ENCODE data around the gene RGS6. TPM values are rescaled to one million over a fixed set of nuclear protein-coding genes. Genes with fewer than 3 reads are reported as not detected.

RGS6 gene
- polyA plus RNA-seq, 2 donors, result 0.11 to 0.29 TPM

GRCh38 chr14:72177251-72177650 is 245.0 kb downstream of the RGS6 start:
- Histone ChIP-seq H3K27ac (ENCODE audit: low read depth in 2 of 2, low read length in 1 of 2) (no peak overlapping the region), H3K27me3 (ENCODE audit: control insufficient read depth in 1 of 2, insufficient read depth in 2 of 2, low read length in 2 of 2) (no peaks in the 10 kb centered on the region), H3K9me3 (ENCODE audit: control insufficient read depth in 2 of 2, insufficient read depth in 1 of 2, low read depth in 1 of 2, low read length in 1 of 2) (no peaks in the 10 kb centered on the region), H3K4me3 (ENCODE audit: low read depth in 1 of 2, low read length in 2 of 2) (no peak overlapping the region), H3K4me1 (ENCODE audit: control insufficient read depth in 2 of 2, insufficient read depth in 2 of 2, low read length in 1 of 2) (no peaks in the 10 kb centered on the region), H3K36me3 (ENCODE audit: control insufficient read depth in 2 of 2, insufficient read depth in 2 of 2, low read length in 1 of 2) (no peaks in the 10 kb centered on the region)
- 78 to 79% methylated on average over 1 of the region's 1 CpG for WGBS, 2 donors

- 60 to 61% methylated on average over 3 of the region's 3 CpGs for WGBS, 2 donors
- Histone ChIP-seq H3K36me3 (ENCODE audit: control insufficient read depth in 2 of 2, insufficient read depth in 2 of 2, low read length in 1 of 2) (no peaks in the 10 kb centered on the region), H3K27ac (ENCODE audit: low read depth in 2 of 2, low read length in 1 of 2) (no peak overlapping the region), H3K4me1 (ENCODE audit: control insufficient read depth in 2 of 2, insufficient read depth in 2 of 2, low read length in 1 of 2) (no peaks in the 10 kb centered on the region), H3K9me3 (ENCODE audit: control insufficient read depth in 2 of 2, insufficient read depth in 1 of 2, low read depth in 1 of 2, low read length in 1 of 2) (no peaks in the 10 kb centered on the region), H3K27me3 (ENCODE audit: control insufficient read depth in 1 of 2, insufficient read depth in 2 of 2, low read length in 2 of 2) (no peaks in the 10 kb centered on the region), H3K4me3 (ENCODE audit: low read depth in 1 of 2, low read length in 2 of 2) (no peak overlapping the region)
These were observed 246.3 kb downstream of the RGS6 start for GRCh38 chr14:72178517-72178916.

- Histone ChIP-seq H3K27me3 (ENCODE audit: control insufficient read depth in 1 of 2, insufficient read depth in 2 of 2, low read length in 2 of 2) (no peaks in the 10 kb centered on the region), H3K4me1 (ENCODE audit: control insufficient read depth in 2 of 2, insufficient read depth in 2 of 2, low read length in 1 of 2) (no peaks in the 10 kb centered on the region), H3K36me3 (ENCODE audit: control insufficient read depth in 2 of 2, insufficient read depth in 2 of 2, low read length in 1 of 2) (no peaks in the 10 kb centered on the region), H3K4me3 (ENCODE audit: low read depth in 1 of 2, low read length in 2 of 2) (no peak overlapping the region), H3K9me3 (ENCODE audit: control insufficient read depth in 2 of 2, insufficient read depth in 1 of 2, low read depth in 1 of 2, low read length in 1 of 2) (no peaks in the 10 kb centered on the region), H3K27ac (ENCODE audit: low read depth in 2 of 2, low read length in 1 of 2) (no peak overlapping the region)
- WGBS, 2 donors, result 57 to 58% methylated on average over 4 of the region's 4 CpGs
These were observed 250.6 kb downstream of the RGS6 start for GRCh38 chr14:72182708-72183432.

- H3K9me3 ChIP-seq (ENCODE audit: control insufficient read depth in 2 of 2, insufficient read depth in 1 of 2, low read depth in 1 of 2, low read length in 1 of 2), result no peaks in the 10 kb centered on the region
- no peaks in the 10 kb centered on the region for H3K36me3 ChIP-seq (ENCODE audit: control insufficient read depth in 2 of 2, insufficient read depth in 2 of 2, low read length in 1 of 2)
- no peaks in the 10 kb centered on the region for H3K27me3 ChIP-seq (ENCODE audit: control insufficient read depth in 1 of 2, insufficient read depth in 2 of 2, low read length in 2 of 2)
- H3K4me1 ChIP-seq (ENCODE audit: control insufficient read depth in 2 of 2, insufficient read depth in 2 of 2, low read length in 1 of 2), result no peaks in the 10 kb centered on the region
- 32 to 50% methylated on average over 2 of the region's 2 CpGs for WGBS, 2 donors
- H3K27ac ChIP-seq (ENCODE audit: low read depth in 2 of 2, low read length in 1 of 2), result no peak overlapping the region
- no peak overlapping the region for H3K4me3 ChIP-seq (ENCODE audit: low read depth in 1 of 2, low read length in 2 of 2)
These were observed 251.4 kb downstream of the RGS6 start for GRCh38 chr14:72183631-72184030.

GRCh38 chr14:72186523-72186922 is 254.3 kb downstream of the RGS6 start:
- no peaks in the 10 kb centered on the region for H3K4me1 ChIP-seq (ENCODE audit: control insufficient read depth in 2 of 2, insufficient read depth in 2 of 2, low read length in 1 of 2)
- H3K27me3 ChIP-seq (ENCODE audit: control insufficient read depth in 1 of 2, insufficient read depth in 2 of 2, low read length in 2 of 2), result no peaks in the 10 kb centered on the region
- no peaks in the 10 kb centered on the region for H3K36me3 ChIP-seq (ENCODE audit: control insufficient read depth in 2 of 2, insufficient read depth in 2 of 2, low read length in 1 of 2)
- 25 to 31% methylated on average over 3 of the region's 3 CpGs for WGBS, 2 donors
- no peak overlapping the region for H3K27ac ChIP-seq (ENCODE audit: low read depth in 2 of 2, low read length in 1 of 2)
- no peaks in the 10 kb centered on the region for H3K9me3 ChIP-seq (ENCODE audit: control insufficient read depth in 2 of 2, insufficient read depth in 1 of 2, low read depth in 1 of 2, low read length in 1 of 2)
- H3K4me3 ChIP-seq (ENCODE audit: low read depth in 1 of 2, low read length in 2 of 2), result no peak overlapping the region

- Histone ChIP-seq H3K9me3 (ENCODE audit: control insufficient read depth in 2 of 2, insufficient read depth in 1 of 2, low read depth in 1 of 2, low read length in 1 of 2) (no peaks in the 10 kb centered on the region), H3K27me3 (ENCODE audit: control insufficient read depth in 1 of 2, insufficient read depth in 2 of 2, low read length in 2 of 2) (no peaks in the 10 kb centered on the region), H3K4me3 (ENCODE audit: low read depth in 1 of 2, low read length in 2 of 2) (no peak overlapping the region), H3K27ac (ENCODE audit: low read depth in 2 of 2, low read length in 1 of 2) (no peak overlapping the region), H3K36me3 (ENCODE audit: control insufficient read depth in 2 of 2, insufficient read depth in 2 of 2, low read length in 1 of 2) (no peaks in the 10 kb centered on the region), H3K4me1 (ENCODE audit: control insufficient read depth in 2 of 2, insufficient read depth in 2 of 2, low read length in 1 of 2) (no peaks in the 10 kb centered on the region)
- 67 to 80% methylated on average over 4 of the region's 4 CpGs for WGBS, 2 donors
These were observed 264.2 kb downstream of the RGS6 start for GRCh38 chr14:72196237-72197015.

GRCh38 chr14:72201645-72202044 is 269.4 kb downstream of the RGS6 start:
- Histone ChIP-seq H3K27ac (ENCODE audit: low read depth in 2 of 2, low read length in 1 of 2) (no peak overlapping the region), H3K4me3 (ENCODE audit: low read depth in 1 of 2, low read length in 2 of 2) (no peak overlapping the region), H3K9me3 (ENCODE audit: control insufficient read depth in 2 of 2, insufficient read depth in 1 of 2, low read depth in 1 of 2, low read length in 1 of 2) (peaks cover 0 to 3% of the 10 kb centered on the region in 2 donors), H3K27me3 (ENCODE audit: control insufficient read depth in 1 of 2, insufficient read depth in 2 of 2, low read length in 2 of 2) (no peaks in the 10 kb centered on the region), H3K4me1 (ENCODE audit: control insufficient read depth in 2 of 2, insufficient read depth in 2 of 2, low read length in 1 of 2) (no peaks in the 10 kb centered on the region), H3K36me3 (ENCODE audit: control insufficient read depth in 2 of 2, insufficient read depth in 2 of 2, low read length in 1 of 2) (no peaks in the 10 kb centered on the region)

GRCh38 chr14:72213424-72213823 is 281.2 kb downstream of the RGS6 start:
- no peak overlapping the region for H3K27ac ChIP-seq (ENCODE audit: low read depth in 2 of 2, low read length in 1 of 2)
- 61 to 71% methylated on average over 4 of the region's 4 CpGs for WGBS, 2 donors
- no peaks in the 10 kb centered on the region for H3K4me1 ChIP-seq (ENCODE audit: control insufficient read depth in 2 of 2, insufficient read depth in 2 of 2, low read length in 1 of 2)
- H3K4me3 ChIP-seq (ENCODE audit: low read depth in 1 of 2, low read length in 2 of 2), result no peak overlapping the region
- H3K9me3 ChIP-seq (ENCODE audit: control insufficient read depth in 2 of 2, insufficient read depth in 1 of 2, low read depth in 1 of 2, low read length in 1 of 2), result no peaks in the 10 kb centered on the region
- H3K36me3 ChIP-seq (ENCODE audit: control insufficient read depth in 2 of 2, insufficient read depth in 2 of 2, low read length in 1 of 2), result no peaks in the 10 kb centered on the region
- H3K27me3 ChIP-seq (ENCODE audit: control insufficient read depth in 1 of 2, insufficient read depth in 2 of 2, low read length in 2 of 2), result no peaks in the 10 kb centered on the region

- Histone ChIP-seq H3K36me3 (ENCODE audit: control insufficient read depth in 2 of 2, insufficient read depth in 2 of 2, low read length in 1 of 2) (no peaks in the 10 kb centered on the region), H3K9me3 (ENCODE audit: control insufficient read depth in 2 of 2, insufficient read depth in 1 of 2, low read depth in 1 of 2, low read length in 1 of 2) (no peaks in the 10 kb centered on the region), H3K4me3 (ENCODE audit: low read depth in 1 of 2, low read length in 2 of 2) (no peak overlapping the region), H3K4me1 (ENCODE audit: control insufficient read depth in 2 of 2, insufficient read depth in 2 of 2, low read length in 1 of 2) (no peaks in the 10 kb centered on the region), H3K27ac (ENCODE audit: low read depth in 2 of 2, low read length in 1 of 2) (no peak overlapping the region), H3K27me3 (ENCODE audit: control insufficient read depth in 1 of 2, insufficient read depth in 2 of 2, low read length in 2 of 2) (no peaks in the 10 kb centered on the region)
- 83 to 88% methylated on average over 2 of the region's 2 CpGs for WGBS, 2 donors
These were observed 282.9 kb downstream of the RGS6 start for GRCh38 chr14:72215080-72215479.

- Histone ChIP-seq H3K4me1 (ENCODE audit: control insufficient read depth in 2 of 2, insufficient read depth in 2 of 2, low read length in 1 of 2) (no peaks in the 10 kb centered on the region), H3K4me3 (ENCODE audit: low read depth in 1 of 2, low read length in 2 of 2) (no peak overlapping the region), H3K9me3 (ENCODE audit: control insufficient read depth in 2 of 2, insufficient read depth in 1 of 2, low read depth in 1 of 2, low read length in 1 of 2) (no peaks in the 10 kb centered on the region), H3K27me3 (ENCODE audit: control insufficient read depth in 1 of 2, insufficient read depth in 2 of 2, low read length in 2 of 2) (no peaks in the 10 kb centered on the region), H3K36me3 (ENCODE audit: control insufficient read depth in 2 of 2, insufficient read depth in 2 of 2, low read length in 1 of 2) (no peaks in the 10 kb centered on the region), H3K27ac (ENCODE audit: low read depth in 2 of 2, low read length in 1 of 2) (no peak overlapping the region)
- WGBS, 2 donors, result 90 to 91% methylated on average over 1 of the region's 1 CpG
These were observed 284.9 kb downstream of the RGS6 start for GRCh38 chr14:72217135-72217534.

All from esophagus (tissue), 2 donors.